Stimulated activated CD4-positive, alpha-beta T cell treated with anti-CD3 and anti-CD28 coated beads, TNF-alpha, amount 100 ng/mL, for 48 hours (primary cell): ENCODE results near the gene CLEC2A.
"Not testable (repeated sequence)": the region's sequence is repeated elsewhere in the genome, so short reads cannot be mapped to it uniquely, and the experiment has no call there.

Experiments used
- DNase-seq, 3 donors: peaks; one replicate each; pipeline ENCODE4 v3.0.0-alpha.2; 2020; ENCODE audit warnings: low read depth in 3 of 3

The CLEC2A gene

DNA sequence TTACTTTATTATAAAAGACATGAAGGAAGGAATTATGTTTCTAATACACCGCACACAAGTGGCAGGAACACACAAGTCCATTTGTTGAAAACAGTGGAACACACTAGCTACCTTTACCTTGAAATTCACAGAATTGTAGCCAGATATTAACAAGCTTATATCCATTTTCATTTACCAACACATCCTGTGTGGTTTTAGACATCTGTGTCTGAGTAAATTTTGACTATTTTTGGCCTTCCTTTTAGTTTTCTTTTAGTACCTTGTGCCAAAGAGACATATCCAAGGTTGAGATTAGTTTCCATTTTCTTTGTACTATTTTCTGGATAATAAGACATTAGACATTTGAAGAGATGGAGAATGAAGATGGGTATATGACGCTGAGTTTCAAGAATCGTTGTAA is 50.9 kb downstream of the CLEC2A start, which contains the start of gene KLRF2:
Gene KLRF2 (plus strand): TSS at position 244 of the 400 bp plus-strand sequence. CDS start 107 bp downstream, at position 351.
- no peak for DNase-seq

DNA sequence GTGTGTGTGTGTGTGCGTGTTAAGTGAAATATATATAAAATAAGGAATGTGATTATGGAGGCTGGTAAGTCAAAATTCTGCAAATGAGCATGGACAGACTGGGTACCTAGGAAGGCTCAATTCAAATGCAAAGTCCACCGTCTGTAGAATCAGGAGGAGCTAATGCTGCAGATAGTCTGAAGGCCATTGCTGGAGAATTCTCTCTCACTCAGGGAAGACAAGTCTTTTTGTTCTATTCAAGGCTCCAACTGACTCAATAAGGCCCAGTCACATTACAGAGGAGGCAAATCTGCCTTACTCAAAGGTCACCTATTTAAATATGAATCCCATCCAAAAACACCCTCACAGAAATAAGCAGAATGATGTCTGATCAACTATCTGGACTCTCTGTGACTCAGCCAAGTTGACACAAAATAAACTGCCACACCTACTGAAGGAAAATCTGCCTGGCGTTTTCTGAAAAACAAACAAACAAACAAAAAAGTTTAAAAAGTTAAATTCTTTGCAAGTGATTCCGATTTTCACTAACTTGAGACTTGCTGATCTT is 51.6 kb downstream of the CLEC2A start:
- no peak for DNase-seq

DNA sequence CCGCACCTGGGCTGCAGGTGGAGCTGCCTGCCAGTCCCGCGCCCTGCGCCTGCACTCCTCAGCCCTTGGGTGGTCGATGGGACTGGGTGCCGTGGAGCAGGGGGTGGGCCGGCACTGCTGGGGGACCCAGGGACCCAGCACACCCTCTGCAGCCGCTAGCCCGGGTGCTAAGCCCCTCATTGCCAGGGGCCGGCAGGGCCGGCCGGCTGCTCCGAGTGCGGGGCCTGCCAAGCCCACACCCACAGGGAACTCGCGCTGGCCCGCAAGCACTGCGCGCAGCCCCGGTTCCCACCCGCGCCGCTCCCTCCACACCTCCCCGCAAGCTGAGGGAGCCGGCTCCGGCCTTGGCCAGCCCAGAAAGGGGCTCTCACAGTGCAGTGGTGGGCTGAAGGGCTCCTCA is 56.0 kb downstream of the CLEC2A start:
- not testable (repeated sequence) for DNase-seq

DNA sequence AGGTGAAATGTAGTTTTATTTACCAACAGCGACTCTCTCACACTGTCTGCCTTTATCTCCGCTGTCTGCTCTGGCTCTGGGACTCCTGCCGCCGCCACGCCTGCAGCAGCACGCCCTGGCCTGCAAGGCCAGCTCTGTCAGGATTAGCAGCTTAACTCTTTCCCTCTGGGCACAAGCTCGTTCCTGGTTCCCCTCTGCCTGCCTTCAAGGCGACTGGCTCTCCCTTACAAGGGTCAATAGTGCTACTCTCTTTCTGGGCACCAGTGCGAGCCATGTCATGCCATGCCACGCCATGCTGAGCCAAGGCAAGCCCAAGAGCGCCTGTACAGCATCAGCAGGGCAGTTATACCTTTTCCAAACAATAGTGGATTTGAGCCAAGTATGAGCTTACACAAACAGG is 59.4 kb downstream of the CLEC2A start:
- no peak for DNase-seq

DNA sequence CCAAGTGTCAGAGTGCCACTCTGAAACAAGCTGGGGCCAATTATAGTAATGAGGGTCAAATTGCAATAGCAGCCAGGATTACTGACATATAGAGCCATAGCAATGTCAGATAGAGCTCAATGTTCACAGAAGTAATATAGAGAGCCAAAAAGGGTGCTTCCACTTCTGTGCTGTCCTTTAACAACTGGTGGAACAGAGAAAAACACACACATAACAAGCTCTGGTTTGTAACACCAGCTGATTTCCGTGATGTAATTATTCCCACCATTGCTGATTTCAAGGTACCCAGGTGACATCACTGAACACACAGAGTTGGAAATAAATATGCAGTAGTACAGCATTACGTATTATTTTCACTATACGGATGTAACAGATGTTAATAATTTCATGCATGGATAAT is 60.0 kb downstream of the CLEC2A start:
- DNase-seq: no peak

DNA sequence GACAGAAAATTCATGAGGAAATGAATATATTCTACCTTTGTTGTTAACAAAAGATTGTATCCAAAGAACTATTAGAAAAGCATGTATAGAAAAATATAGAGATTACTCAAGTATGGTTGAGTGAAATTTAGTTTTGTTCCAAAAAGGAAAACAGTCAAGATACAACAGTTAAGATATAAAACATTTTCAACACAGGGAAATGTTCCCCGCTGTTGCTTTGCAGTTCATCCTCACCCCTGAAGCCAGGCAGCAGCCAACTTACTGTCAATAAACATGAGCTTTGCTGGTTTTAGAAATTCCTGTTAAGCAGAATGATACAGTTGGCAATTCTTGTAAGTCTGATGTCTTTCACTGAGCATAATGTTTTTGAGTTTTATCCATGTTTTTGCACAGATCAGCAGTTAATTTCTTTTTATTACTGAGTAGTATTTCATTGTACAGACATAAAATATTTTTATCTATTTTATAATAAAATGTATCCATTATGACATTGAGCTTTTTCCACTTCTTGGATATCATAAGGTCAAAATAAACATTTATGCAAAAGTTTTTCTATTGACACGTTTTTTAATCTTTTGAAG is 61.8 kb downstream of the CLEC2A start:
- DNase-seq: no peak

DNA sequence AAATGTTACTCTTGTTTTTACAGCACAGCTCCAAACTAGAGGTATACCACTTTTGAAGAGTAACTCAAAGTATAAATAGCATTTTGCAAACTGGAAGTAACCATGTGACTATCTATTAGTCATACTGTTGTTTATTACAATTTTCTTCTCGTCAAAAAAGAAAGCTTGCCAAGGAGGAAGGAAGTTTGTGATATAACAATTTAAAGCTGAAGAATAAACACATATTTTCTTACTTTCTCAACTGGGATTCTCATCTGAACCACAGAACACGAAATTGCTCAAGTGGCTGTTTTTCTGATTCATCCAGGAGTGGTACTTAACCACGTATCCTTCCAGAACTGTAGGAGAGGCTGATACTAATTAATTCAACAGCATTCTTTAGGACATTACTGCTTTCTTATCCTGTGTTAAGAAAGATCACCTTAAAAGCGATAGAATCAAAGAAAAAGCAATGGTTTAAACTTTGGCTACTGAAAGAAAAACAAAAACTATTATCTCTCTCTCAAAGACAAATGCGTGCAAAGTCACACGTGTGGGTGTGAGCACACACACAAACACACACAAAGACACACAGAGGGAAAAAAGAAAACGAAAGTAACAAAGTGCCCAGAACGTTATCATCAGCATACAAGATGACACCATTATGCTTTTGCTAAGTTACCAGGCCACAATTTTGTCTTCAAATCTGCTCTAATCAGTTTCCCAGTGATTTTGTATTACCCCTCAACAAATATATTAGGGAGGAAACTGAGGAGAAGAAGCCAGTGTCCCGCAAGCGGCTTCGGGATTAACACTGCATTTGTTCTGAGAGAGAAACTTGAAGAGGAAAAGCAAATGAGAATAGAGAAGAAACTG is 62.6 kb downstream of the CLEC2A start, which contains the start of gene CLEC2B:
Gene CLEC2B (minus strand): TSS at position 48 of the 855 bp plus-strand sequence.
- DNase-seq: no peak

DNA sequence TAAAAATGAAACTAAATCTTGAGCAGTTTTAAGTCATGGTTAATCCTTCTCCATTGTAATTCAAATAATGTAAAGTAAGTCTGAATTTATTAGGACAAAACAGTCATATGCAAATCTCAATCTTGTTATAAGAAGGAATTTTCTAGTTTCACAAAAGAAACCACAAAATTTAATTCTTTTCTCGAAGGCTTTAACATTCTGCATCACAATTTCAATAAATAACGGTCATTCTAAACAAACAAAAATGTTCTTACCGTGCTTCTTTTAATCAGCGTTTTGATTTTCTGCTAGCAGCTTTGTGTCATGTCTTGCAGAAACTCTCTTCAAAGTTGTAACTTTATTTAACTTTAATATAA is 63.2 kb downstream of the CLEC2A start:
- no peak for DNase-seq

DNA sequence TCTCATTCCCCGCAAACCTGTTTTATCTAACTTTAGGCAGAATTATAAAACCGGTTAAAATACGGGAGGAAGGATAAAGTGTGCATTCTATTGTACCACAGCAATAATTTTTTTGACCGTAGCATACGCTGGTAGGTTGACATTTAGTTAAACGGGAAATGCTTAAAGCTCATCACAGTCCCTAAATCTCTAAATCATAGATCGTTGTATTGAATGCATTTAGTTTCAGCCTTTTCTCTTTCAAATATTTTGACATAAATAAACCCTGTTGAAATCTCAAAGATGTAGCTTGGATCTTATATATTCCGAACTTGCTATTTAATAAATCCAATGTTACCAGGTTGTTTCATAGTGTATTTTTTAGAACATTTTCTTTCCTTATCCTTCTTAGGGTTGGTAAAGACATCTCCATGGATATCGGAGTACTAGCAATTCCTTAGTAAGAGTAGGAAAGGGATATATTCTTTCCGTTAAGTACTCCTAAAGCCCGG is 63.8 kb downstream of the CLEC2A start:
- no peak for DNase-seq

DNA sequence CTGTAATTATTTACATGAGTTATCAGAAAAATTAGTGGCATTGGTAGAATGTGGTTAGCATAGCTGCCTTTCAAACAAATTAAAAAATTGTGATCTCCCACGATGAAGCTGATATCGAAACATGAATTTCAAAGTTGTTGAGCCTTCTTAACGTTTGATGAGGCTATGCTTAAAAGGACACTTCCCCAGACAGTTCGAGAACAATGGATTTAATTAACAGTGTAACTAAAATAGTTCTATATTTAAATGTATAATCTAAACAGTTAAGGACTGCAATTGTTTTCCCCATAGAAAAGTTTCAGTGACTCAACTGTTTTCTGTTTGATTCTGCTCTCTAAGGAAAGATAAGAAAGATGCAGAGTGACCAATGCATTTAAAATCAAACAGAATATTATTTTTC is 64.6 kb downstream of the CLEC2A start:
- DNase-seq: no peak

DNA sequence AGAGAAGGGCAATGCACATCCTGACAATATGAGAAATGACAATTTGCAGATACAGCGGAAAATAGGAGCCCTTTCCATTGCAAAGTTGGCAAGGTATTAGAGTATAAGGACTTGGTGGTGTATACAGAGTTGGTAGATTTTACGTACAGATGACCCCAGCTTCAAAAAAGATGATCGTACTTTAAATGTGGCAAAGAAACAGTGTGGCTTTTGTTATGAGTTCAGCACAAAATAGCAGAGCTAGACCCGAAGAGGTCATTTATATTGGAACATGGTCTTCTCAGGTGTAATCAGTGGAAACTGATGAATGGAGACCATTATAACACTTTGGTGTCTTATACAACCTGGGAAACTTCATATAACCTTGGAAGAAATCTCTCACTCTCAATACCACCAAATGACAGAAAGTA is 65.3 kb downstream of the CLEC2A start:
- no peak for DNase-seq

DNA sequence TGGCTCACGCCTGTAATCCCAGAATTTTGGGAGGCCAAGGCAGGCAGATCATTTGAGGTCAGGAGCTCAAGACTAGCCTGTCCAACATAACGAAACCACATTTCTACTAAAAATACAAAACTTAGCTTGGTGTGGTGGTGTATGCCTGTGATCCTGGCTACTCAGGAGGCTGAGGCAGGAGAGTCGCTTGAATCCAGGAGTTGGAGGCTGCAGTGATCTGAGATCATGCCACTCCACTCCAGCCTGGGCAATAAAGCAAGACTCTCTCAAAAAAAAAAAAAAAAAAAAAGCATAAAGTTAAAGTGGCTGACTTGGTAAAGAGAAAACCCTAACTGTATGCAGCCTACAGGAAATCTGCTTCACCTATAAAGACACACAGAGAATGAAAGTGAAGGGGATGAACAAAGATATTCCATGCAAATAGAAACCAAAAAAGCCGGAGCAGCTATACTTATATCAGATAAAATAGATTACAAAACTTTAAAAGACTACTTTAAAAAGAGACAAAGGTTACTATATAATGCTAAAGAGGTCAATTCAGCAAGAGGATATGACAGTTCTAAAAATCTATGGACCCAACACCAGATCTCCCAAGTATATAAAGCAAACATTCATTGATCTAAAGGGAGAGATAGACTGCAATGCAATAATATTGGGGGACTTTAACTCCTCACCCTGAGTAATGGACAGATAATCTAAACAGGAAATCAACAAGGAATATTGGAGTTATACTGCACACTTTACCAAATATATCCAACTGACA is 67.1 kb downstream of the CLEC2A start:
- DNase-seq: no peak
